HepG2 (cell line): ENCODE measurements around the gene LUC7L. TPM values are rescaled to one million over a fixed set of nuclear protein-coding genes. Genes with fewer than 3 reads are reported as not detected.

ENCODE experiments used
- CCAR2 ChIP-seq: fragments of 200-400 bp; formaldehyde crosslinking; optimal IDR thresholded peaks from 2 replicates; pipeline ENCODE3; 2018; ENCODE audit warnings: low read depth, mild to moderate bottlenecking, low read length, moderate library complexity
- FOSL1 ChIP-seq: sonication (generic); formaldehyde crosslinking; IDR thresholded peaks from 2 replicates; pipeline ENCODE4 v1.9.0; 2021; ENCODE audit warnings: missing genetic modification reagents, borderline replicate concordance
- HDAC6 ChIP-seq: fragments of 200-600 bp; sonication (generic); IDR thresholded peaks from 2 replicates; pipeline ENCODE4 v1.7.0; 2017; ENCODE audit warnings: mild to moderate bottlenecking, antibody characterized with exemption, low read length, low read depth
- KAT8 ChIP-seq: IDR thresholded peaks from 2 replicates; pipeline ENCODE4 v1.6.1; 2016; ENCODE audit warnings: missing genetic modification reagents, missing compliant biosample characterization
- KDM4B ChIP-seq: sonication (generic); formaldehyde crosslinking; IDR thresholded peaks from 2 replicates; pipeline ENCODE4 v1.4.0; 2020; ENCODE audit warnings: missing genetic modification reagents
- NFE2L1 ChIP-seq: sonication (generic); formaldehyde crosslinking; IDR thresholded peaks from 2 replicates; pipeline ENCODE4 v1.4.0; 2020; ENCODE audit warnings: missing genetic modification reagents, mild to moderate bottlenecking, borderline replicate concordance
- NFYC ChIP-seq: IDR thresholded peaks from 2 replicates; pipeline ENCODE4 v1.6.1; 2016; ENCODE audit warnings: missing genetic modification reagents, missing compliant biosample characterization
- PHF21A ChIP-seq: sonication (generic); formaldehyde crosslinking; IDR thresholded peaks from 2 replicates; pipeline ENCODE4 v1.5.0; 2020; ENCODE audit warnings: mild to moderate bottlenecking, missing genetic modification reagents
- PPARG ChIP-seq: conservative IDR thresholded peaks from 2 replicates; pipeline ENCODE4 v1.6.1; 2016; ENCODE audit warnings: missing biosample characterization, missing genetic modification reagents
- SALL2 ChIP-seq: sonication (generic); formaldehyde crosslinking; IDR thresholded peaks from 2 replicates; pipeline ENCODE4 v1.8.1; 2023; ENCODE audit warnings: mild to moderate bottlenecking, missing genetic modification reagents, inconsistent platforms
- SMAD1 ChIP-seq: sonication (generic); formaldehyde crosslinking; IDR thresholded peaks from 2 replicates; pipeline ENCODE4 v1.4.0; 2020; ENCODE audit warnings: missing genetic modification reagents, low read depth, mild to moderate bottlenecking, borderline replicate concordance
- TEAD2 ChIP-seq: sonication (generic); formaldehyde crosslinking; IDR thresholded peaks from 2 replicates; pipeline ENCODE4 v1.9.0; 2021; ENCODE audit warnings: missing genetic modification reagents
- TEAD3 ChIP-seq: optimal IDR thresholded peaks from 2 replicates; pipeline ENCODE3; 2016; ENCODE audit warnings: borderline replicate concordance
- XRCC5 ChIP-seq: fragments of 200-400 bp; formaldehyde crosslinking; optimal IDR thresholded peaks from 2 replicates; pipeline ENCODE3; 2017; ENCODE audit warnings: mild to moderate bottlenecking, low read length
- ZC3H4 ChIP-seq: sonication (generic); formaldehyde crosslinking; IDR thresholded peaks from 2 replicates; pipeline ENCODE4 v1.4.0; 2020; ENCODE audit warnings: missing genetic modification reagents, borderline replicate concordance
- ZNF263 ChIP-seq: sonication (generic); formaldehyde crosslinking; IDR thresholded peaks from 2 replicates; pipeline ENCODE4 v1.4.0; 2020; ENCODE audit warnings: missing genetic modification reagents
- ZNF326 ChIP-seq: sonication (generic); formaldehyde crosslinking; IDR thresholded peaks from 2 replicates; pipeline ENCODE4 v1.4.0; 2020; ENCODE audit warnings: missing genetic modification reagents, borderline replicate concordance
- ZNF441 ChIP-seq: sonication (generic); formaldehyde crosslinking; IDR thresholded peaks from 2 replicates; pipeline ENCODE4 v1.7.0; 2021; ENCODE audit warnings: missing genetic modification reagents, borderline replicate concordance
- ZNF703 ChIP-seq: sonication (generic); formaldehyde crosslinking; IDR thresholded peaks from 2 replicates; pipeline ENCODE4 v1.5.1; 2020; ENCODE audit warnings: missing genetic modification reagents, mild to moderate bottlenecking, moderate library complexity, borderline replicate concordance
- ZNF747 ChIP-seq: sonication (generic); formaldehyde crosslinking; IDR thresholded peaks from 2 replicates; pipeline ENCODE4 v1.8.1; 2023; ENCODE audit warnings: missing genetic modification reagents, mild to moderate bottlenecking, borderline replicate concordance
- ZNF839 ChIP-seq: sonication (generic); formaldehyde crosslinking; IDR thresholded peaks from 2 replicates; pipeline ENCODE4 v1.4.0; 2020; ENCODE audit warnings: missing genetic modification reagents, mild to moderate bottlenecking, borderline replicate concordance
- polyA plus RNA-seq, 8 experiments: library from polyadenylated mRNA; depleted of rRNA in 3 of 8; stranded (reverse) in 7 of 8; unstranded in 1 of 8; fragments of >200 nt; fragmentation: Illumina TruSeq in 4 of 8; extraction: Trizol in 4 of 8; gene quantifications; 2 replicates each; pipeline versions ENCODE4 v1.2.1 to v1.2.3, GENCODE V29; 2011 to 2016; ENCODE audit warnings: low read depth in 4 of 8, missing spikeins in 1 of 8, mixed read lengths in 1 of 8; ENCODE audit not compliant: insufficient read depth in 1 of 8
- total RNA-seq, 5 experiments: library from RNA; depleted of rRNA; stranded (reverse); fragments of >200 nt; fragmentation: Illumina TruSeq; extraction: Trizol; gene quantifications; 2 replicates each; pipeline ENCODE4 v1.2.3, GENCODE V29; 2016; ENCODE audit warnings: low read depth in 1 of 5
- TF ChIP-seq, protein P1 (sequence below): sonication (generic); formaldehyde crosslinking; IDR thresholded peaks from 2 replicates; pipeline ENCODE4 v1.5.1; 2020; ENCODE audit warnings: mild to moderate bottlenecking, missing genetic modification reagents
- TF ChIP-seq, protein P2 (sequence below): sonication (generic); formaldehyde crosslinking; IDR thresholded peaks from 2 replicates; pipeline ENCODE4 v1.4.0; 2020; ENCODE audit warnings: missing genetic modification reagents
- TF ChIP-seq, protein P3 (sequence below): sonication (generic); formaldehyde crosslinking; IDR thresholded peaks from 2 replicates; pipeline ENCODE4 v1.4.0; 2020; ENCODE audit warnings: missing genetic modification reagents

LUC7L gene
- total and polyA plus RNA-seq, 2 of the 13 experiments (the other 11 are each of a cell fraction or from before 2014, with no cell fraction given), result 48.7 to 56.9 TPM

DNA sequence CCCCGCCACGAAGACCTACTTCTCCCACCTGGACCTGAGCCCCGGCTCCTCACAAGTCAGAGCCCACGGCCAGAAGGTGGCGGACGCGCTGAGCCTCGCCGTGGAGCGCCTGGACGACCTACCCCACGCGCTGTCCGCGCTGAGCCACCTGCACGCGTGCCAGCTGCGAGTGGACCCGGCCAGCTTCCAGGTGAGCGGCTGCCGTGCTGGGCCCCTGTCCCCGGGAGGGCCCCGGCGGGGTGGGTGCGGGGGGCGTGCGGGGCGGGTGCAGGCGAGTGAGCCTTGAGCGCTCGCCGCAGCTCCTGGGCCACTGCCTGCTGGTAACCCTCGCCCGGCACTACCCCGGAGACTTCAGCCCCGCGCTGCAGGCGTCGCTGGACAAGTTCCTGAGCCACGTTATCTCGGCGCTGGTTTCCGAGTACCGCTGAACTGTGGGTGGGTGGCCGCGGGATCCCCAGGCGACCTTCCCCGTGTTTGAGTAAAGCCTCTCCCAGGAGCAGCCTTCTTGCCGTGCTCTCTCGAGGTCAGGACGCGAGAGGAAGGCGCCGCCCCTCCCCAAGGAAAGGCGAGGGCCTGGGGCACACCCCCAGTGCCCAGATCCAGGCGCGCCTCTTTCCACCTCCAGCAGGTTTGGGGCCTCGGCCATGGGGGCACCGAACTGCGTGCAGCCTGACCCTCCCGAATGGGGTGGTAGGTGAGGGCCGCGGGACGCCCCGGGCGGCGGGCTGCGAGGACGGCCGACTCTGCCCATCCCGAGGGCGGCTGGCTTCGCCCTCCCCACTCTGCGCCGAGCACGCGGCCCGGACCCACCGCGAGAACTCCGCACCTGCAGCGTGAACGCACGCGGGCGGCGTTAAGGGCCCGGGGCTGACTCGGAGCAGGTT lies 48.3 kb downstream of the LUC7L start (continued):
- TF ChIP-seq, protein P1, sequence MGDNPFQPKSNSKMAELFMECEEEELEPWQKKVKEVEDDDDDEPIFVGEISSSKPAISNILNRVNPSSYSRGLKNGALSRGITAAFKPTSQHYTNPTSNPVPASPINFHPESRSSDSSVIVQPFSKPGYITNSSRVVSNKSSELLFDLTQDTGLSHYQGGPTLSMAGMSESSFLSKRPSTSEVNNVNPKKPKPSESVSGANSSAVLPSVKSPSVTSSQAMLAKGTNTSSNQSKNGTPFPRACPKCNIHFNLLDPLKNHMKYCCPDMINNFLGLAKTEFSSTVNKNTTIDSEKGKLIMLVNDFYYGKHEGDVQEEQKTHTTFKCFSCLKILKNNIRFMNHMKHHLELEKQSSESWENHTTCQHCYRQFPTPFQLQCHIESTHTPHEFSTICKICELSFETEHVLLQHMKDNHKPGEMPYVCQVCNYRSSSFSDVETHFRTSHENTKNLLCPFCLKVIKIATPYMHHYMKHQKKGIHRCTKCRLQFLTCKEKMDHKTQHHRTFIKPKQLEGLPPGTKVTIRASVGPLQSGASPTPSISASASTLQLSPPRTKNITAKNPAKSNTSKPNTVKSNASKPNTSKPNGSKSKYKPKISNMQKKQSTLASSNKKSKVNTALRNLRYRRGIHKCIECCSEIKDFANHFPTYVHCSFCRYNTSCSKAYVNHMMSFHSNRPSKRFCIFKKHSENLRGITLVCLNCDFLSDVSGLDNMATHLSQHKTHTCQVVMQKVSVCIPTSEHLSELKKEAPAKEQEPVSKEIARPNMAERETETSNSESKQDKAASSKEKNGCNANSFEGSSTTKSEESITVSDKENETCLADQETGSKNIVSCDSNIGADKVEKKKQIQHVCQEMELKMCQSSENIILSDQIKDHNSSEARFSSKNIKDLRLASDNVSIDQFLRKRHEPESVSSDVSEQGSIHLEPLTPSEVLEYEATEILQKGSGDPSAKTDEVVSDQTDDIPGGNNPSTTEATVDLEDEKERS (CRISPR knock-in tag), result no peak
- TF ChIP-seq ZNF263 (CRISPR knock-in tag), result peak; percentile 81
- peak; percentile 59; the same call in 1 of the 2 replicates for TF ChIP-seq PHF21A (CRISPR knock-in tag)
- TF ChIP-seq, protein P2, sequence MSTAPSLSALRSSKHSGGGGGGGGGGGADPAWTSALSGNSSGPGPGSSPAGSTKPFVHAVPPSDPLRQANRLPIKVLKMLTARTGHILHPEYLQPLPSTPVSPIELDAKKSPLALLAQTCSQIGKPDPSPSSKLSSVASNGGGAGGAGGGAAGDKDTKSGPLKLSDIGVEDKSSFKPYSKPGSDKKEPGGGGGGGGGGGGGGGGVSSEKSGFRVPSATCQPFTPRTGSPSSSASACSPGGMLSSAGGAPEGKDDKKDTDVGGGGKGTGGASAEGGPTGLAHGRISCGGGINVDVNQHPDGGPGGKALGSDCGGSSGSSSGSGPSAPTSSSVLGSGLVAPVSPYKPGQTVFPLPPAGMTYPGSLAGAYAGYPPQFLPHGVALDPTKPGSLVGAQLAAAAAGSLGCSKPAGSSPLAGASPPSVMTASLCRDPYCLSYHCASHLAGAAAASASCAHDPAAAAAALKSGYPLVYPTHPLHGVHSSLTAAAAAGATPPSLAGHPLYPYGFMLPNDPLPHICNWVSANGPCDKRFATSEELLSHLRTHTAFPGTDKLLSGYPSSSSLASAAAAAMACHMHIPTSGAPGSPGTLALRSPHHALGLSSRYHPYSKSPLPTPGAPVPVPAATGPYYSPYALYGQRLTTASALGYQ (CRISPR knock-in tag), result peak; percentile 81
- no peak for TF ChIP-seq SMAD1 (CRISPR knock-in tag)
- no peak for TF ChIP-seq XRCC5
- no peak for TF ChIP-seq HDAC6
- peak; percentile 94 for TF ChIP-seq ZNF441
- TF ChIP-seq FOSL1, result peak; percentile 50; the same call in 1 of the 2 replicates
- peak; percentile 84 for TF ChIP-seq KAT8 (CRISPR knock-in tag)
- peak; percentile 96 for TF ChIP-seq SALL2 (CRISPR knock-in tag)
- TF ChIP-seq PPARG (CRISPR knock-in tag), result peak; percentile 58
- no peak; the same call in 1 of the 2 replicates for TF ChIP-seq ZC3H4 (CRISPR knock-in tag)
- TF ChIP-seq NFE2L1 (CRISPR knock-in tag), result peak; percentile 93
- TF ChIP-seq TEAD2, result peak; percentile 94; the same call in 1 of the 2 replicates
- TF ChIP-seq ZNF703 (CRISPR knock-in tag), result peak; percentile 91; the same call in 1 of the 2 replicates
- peak; percentile 69 for TF ChIP-seq TEAD3 (CRISPR knock-in tag)
- no peak for TF ChIP-seq ZNF326 (CRISPR knock-in tag)
- TF ChIP-seq ZNF747 (CRISPR knock-in tag), result peak; percentile 99
- TF ChIP-seq, protein P3, sequence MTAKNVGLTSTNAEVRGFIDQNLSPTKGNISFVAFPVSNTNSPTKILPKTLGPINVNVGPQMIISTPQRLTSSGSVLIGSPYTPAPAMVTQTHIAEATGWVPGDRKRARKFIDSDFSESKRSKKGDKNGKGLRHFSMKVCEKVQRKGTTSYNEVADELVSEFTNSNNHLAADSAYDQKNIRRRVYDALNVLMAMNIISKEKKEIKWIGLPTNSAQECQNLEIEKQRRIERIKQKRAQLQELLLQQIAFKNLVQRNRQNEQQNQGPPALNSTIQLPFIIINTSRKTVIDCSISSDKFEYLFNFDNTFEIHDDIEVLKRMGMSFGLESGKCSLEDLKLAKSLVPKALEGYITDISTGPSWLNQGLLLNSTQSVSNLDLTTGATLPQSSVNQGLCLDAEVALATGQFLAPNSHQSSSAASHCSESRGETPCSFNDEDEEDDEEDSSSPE (CRISPR knock-in tag), result peak; percentile 96
- TF ChIP-seq ZNF839, result peak; percentile 74; the same call in 1 of the 2 replicates
- TF ChIP-seq CCAR2, result no peak
- peak; percentile 71; the same call in 1 of the 2 replicates for TF ChIP-seq KDM4B (CRISPR knock-in tag)
- TF ChIP-seq NFYC (CRISPR knock-in tag), result peak; percentile 55
